CD4-positive, alpha-beta memory T cell (primary cell): ENCODE measurements around the gene HIF1A. TPM values are rescaled to one million over a fixed set of nuclear protein-coding genes. Genes with fewer than 3 reads are reported as not detected.
"Not testable (repeated sequence)": the region's sequence is repeated elsewhere in the genome, so short reads cannot be mapped to it uniquely, and the experiment has no call there.

ENCODE experiments used
- CTCF ChIA-PET: fragments of 350-600 bp; sonication (Branson Sonifier 250); formaldehyde crosslinking; loops from one replicate; lab custom pipeline; 2021; ENCODE audit warnings: inconsistent platforms; ENCODE audit not compliant: partially characterized antibody; lab: Charles Lee
- POLR2A ChIA-PET: fragments of 350-600 bp; sonication (Branson Sonifier 250); formaldehyde crosslinking; loops from one replicate; lab custom pipeline; 2021; ENCODE audit not compliant: partially characterized antibody; lab: Charles Lee
- DNase-seq, 5 donors: peaks; one replicate each; pipeline versions ENCODE4 v3.0.0 to v3.0.0-alpha.2; 2020 to 2022; ENCODE audit warnings: mixed read lengths in 1 of 5
- H3K27ac ChIP-seq: one replicate; pipeline ENCODE4 v1.7.0; 2013; ENCODE audit warnings: low read depth, low read length
- H3K27me3 ChIP-seq: 2 replicates; pipeline ENCODE4 v1.7.0; 2013; ENCODE audit warnings: mild to moderate bottlenecking, low read length, moderate library complexity; ENCODE audit not compliant: insufficient read depth
- H3K36me3 ChIP-seq: 2 replicates; pipeline ENCODE4 v1.7.0; 2013; ENCODE audit warnings: mild to moderate bottlenecking, low read length, moderate library complexity; ENCODE audit not compliant: insufficient read depth
- H3K4me1 ChIP-seq: 2 replicates; pipeline ENCODE4 v1.7.0; 2013; ENCODE audit warnings: mild to moderate bottlenecking, low read length, moderate library complexity; ENCODE audit not compliant: insufficient read depth
- H3K4me3 ChIP-seq, 2 donors: one replicate each; pipeline ENCODE4 v1.7.0; 2013; ENCODE audit warnings: low read length in 2 of 2, mild to moderate bottlenecking in 1 of 2
- H3K9me3 ChIP-seq, 2 donors: one replicate each; pipeline ENCODE4 v1.7.0; 2013; ENCODE audit warnings: low read length in 2 of 2, control low read depth in 1 of 2; ENCODE audit not compliant: control insufficient read depth in 1 of 2
- H3K27ac Mint-ChIP-seq, 7 donors: one replicate each; pipeline ENCODE4 v1.8.0; 2020 to 2021; ENCODE audit warnings: mixed read lengths in 7 of 7, mild to moderate bottlenecking in 6 of 7, inconsistent platforms in 3 of 7, moderate library complexity in 3 of 7
- H3K27me3 Mint-ChIP-seq, 2 donors: one replicate each; pipeline ENCODE4 v1.8.0; 2020 to 2021; ENCODE audit warnings: mixed read lengths in 2 of 2
- H3K36me3 Mint-ChIP-seq, 2 donors: one replicate each; pipeline ENCODE4 v1.8.0; 2020 to 2021; ENCODE audit warnings: mixed read lengths in 2 of 2, inconsistent platforms in 1 of 2, mild to moderate bottlenecking in 1 of 2
- H3K4me1 Mint-ChIP-seq, 4 donors: one replicate each; pipeline ENCODE4 v1.8.0; 2020 to 2021; ENCODE audit warnings: mixed read lengths in 4 of 4, mild to moderate bottlenecking in 1 of 4
- H3K4me3 Mint-ChIP-seq, 8 donors: one replicate each; pipeline ENCODE4 v1.8.0; 2020 to 2021; ENCODE audit warnings: mixed read lengths in 8 of 8, mild to moderate bottlenecking in 7 of 8, moderate library complexity in 6 of 8, inconsistent platforms in 3 of 8
- H3K9me3 Mint-ChIP-seq, 8 donors: one replicate each; pipeline ENCODE4 v1.8.0; 2020 to 2021; ENCODE audit warnings: mixed read lengths in 8 of 8, mild to moderate bottlenecking in 5 of 8, inconsistent platforms in 3 of 8, moderate library complexity in 1 of 8
- intact Hi-C: fragments of 100-400 bp; cut with micrococcal nuclease; formaldehyde crosslinking; loops from one replicate; pipeline ENCODE4 v1.15.1; 2023
- polyA plus RNA-seq, 2 donors: library from polyadenylated mRNA; unstranded; fragments of 300-500 nt; fragmentation: Illumina TruSeq; gene quantifications; one replicate each; pipeline ENCODE4 v1.2.3, GENCODE V29; 2021
- total RNA-seq, 2 experiments: library from RNA; stranded (reverse); gene quantifications; one replicate each; pipeline ENCODE4 v1.2.3, GENCODE V29; 2021

HIF1A gene
- total and polyA plus RNA-seq, 4 experiments from 2014 or later: 82.5 to 87.1 (median 84.2) TPM

DNA sequence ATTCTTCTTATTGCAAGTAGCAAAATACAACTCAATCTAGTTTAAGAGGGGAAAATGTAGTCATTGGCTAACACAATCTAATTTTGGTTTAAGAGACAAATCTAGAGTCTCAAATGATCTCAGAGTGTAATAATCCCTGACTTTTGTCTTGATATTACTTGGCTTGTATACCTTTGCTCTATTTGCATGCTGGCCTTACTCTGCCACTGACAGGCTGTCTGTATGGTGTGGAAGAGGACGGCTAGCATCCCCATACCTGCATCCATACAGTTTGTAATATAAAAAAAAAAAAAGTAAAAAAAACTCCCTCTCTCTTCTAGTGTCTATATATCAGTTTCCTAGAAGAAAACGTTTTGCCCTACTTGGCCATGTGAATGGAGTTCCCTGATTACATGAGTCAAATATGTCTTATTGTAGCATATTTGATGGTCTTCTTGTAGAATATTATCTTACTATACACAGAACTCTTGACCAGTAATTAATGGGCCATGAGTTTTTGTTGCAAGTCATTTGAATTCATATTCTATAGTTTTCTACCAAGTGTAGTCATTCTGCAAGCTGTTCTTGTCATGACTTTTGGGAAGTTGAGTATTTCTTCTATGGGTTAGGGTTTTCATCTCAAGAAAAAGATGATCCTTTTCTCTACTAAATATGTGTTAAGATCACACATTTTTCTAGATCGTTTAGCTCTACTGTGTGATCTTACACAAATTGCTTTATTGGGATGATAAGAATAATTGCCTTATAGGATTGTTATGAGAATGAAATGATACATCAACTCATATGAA is 8.2 kb downstream of the HIF1A start:
- Mint-ChIP-seq H3K36me3 (peaks cover 4 to 5% of the 10 kb centered on the region in 2 donors), H3K4me3 (peak overlapping the region in 6 of 8 donors; percentile 10 to 66 (median 48)), H3K9me3 (peaks cover 0 to under 1% (median 0%) of the 10 kb centered on the region in 8 donors), H3K27me3 (no peaks in the 10 kb centered on the region), H3K4me1 (peaks cover 54 to 78% (median 64%) of the 10 kb centered on the region in 4 donors), H3K27ac (peak overlapping the region in 2 of 7 donors; percentile 29 to 74)
- DNase-seq: no peak
- intact Hi-C loops: no loop called here
- no peaks in the 10 kb centered on the region for H3K9me3 ChIP-seq
- POLR2A ChIA-PET: interaction anchor here (1.0 to 1.4 kb wide), 2 partner anchors 16 to 59 kb away, joined by 3 to 5 read pairs; partner anchors contain the start of gene SNAPC1
- H3K27ac ChIP-seq: no peak overlapping the region
- H3K27me3 ChIP-seq: no peaks in the 10 kb centered on the region
- H3K4me1 ChIP-seq: peaks cover 79% of the 10 kb centered on the region
- CTCF ChIA-PET: interaction anchor here (0.6 kb wide), 1 partner anchor 26 kb away, joined by 4 read pairs; no protein-coding TSS in a partner anchor
- H3K36me3 ChIP-seq: no peaks in the 10 kb centered on the region
- H3K4me3 ChIP-seq: no peak overlapping the region

DNA sequence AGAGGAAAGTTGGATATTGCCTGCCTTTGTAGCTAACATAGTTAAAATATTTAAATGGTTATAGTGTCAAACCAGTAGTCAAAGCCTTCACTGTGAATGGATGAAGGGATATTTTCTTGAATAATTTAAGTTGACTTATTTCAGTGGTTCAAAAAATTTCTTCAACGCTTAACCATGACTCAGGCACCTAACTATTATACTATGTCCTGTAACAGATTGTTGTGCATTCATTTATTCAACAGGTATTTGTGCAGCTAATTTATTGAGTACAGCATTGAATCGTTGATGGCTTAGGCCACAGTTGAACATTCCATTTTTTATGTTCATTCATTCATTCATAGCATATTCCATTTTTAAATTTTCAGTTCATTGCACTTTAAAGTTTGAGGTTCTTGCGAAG is 9.2 kb downstream of the HIF1A start:
- peak overlapping the region in 2 of 8 donors; percentile 3 to 10 for H3K4me3 Mint-ChIP-seq
- H3K4me1 Mint-ChIP-seq: peaks cover 52 to 78% (median 63%) of the 10 kb centered on the region in 4 donors

DNA sequence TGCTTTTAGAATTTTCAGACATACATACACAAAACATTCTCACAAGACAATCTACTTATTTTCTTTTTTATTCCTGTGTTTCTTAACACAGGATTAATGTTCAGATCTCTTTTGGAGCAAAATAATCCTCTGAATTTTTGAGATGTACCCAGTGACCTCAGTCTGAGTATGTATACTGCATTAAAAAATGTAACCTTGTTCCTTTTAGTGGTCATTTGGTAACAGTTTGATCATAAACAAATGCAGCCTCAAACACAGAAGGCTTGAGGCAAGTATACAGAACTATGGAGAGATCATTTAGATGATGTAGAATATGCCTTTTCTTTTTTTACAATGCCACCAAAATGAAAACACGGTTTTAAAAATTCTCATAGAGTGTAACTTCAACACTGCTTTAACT is 9.7 kb downstream of the HIF1A start:
- H3K36me3 Mint-ChIP-seq: peaks cover 3 to 5% of the 10 kb centered on the region in 2 donors
- peak overlapping the region in 3 of 7 donors; percentile 23 to 74 (median 46) for H3K27ac Mint-ChIP-seq
- intact Hi-C loops: loop anchor here (1.0 kb wide), 1 partner anchor 10 kb away; the partner anchor contains the start of gene HIF1A
- Histone ChIP-seq H3K9me3 (no peaks in the 10 kb centered on the region), H3K27me3 (no peaks in the 10 kb centered on the region), H3K4me3 (no peak overlapping the region), H3K27ac (no peak overlapping the region), H3K4me1 (peaks cover 78% of the 10 kb centered on the region), H3K36me3 (no peaks in the 10 kb centered on the region)
- H3K27me3 Mint-ChIP-seq: no peaks in the 10 kb centered on the region
- H3K4me1 Mint-ChIP-seq: peaks cover 55 to 81% (median 64%) of the 10 kb centered on the region in 4 donors
- H3K9me3 Mint-ChIP-seq: peaks cover 0 to 4% (median 0%) of the 10 kb centered on the region in 8 donors
- CTCF ChIA-PET: interaction anchor here (1.9 kb wide), 1 partner anchor 8 kb away, joined by 4 read pairs; no protein-coding TSS in a partner anchor
- DNase-seq: no peak
- peak overlapping the region in 2 of 8 donors; percentile 10 to 16 for H3K4me3 Mint-ChIP-seq
- POLR2A ChIA-PET: interaction anchor here (2.7 kb wide), 1 partner anchor 10 kb away, joined by 13 read pairs; the partner anchor contains the start of gene HIF1A

More for the DNA sequence above, 9.2 kb downstream of the HIF1A start:
- H3K4me1 ChIP-seq: peaks cover 78% of the 10 kb centered on the region
- no peak for DNase-seq
- Mint-ChIP-seq H3K9me3 (peaks cover 0 to 4% (median 0%) of the 10 kb centered on the region in 8 donors), H3K27me3 (no peaks in the 10 kb centered on the region), H3K36me3 (peaks cover 3 to 5% of the 10 kb centered on the region in 2 donors), H3K27ac (peak overlapping the region in 4 of 7 donors; percentile 23 to 74 (median 30))
- H3K36me3 ChIP-seq: no peaks in the 10 kb centered on the region
- POLR2A ChIA-PET: interaction anchor here (1.0 to 2.7 kb wide), 3 partner anchors 10 to 58 kb away, joined by 3 to 13 read pairs (median 5); partner anchors contain the start of genes HIF1A and SNAPC1
- intact Hi-C loops: no loop called here
- no peaks in the 10 kb centered on the region for H3K27me3 ChIP-seq
- no peak overlapping the region for H3K27ac ChIP-seq
- CTCF ChIA-PET: no interaction called here
- no peak overlapping the region for H3K4me3 ChIP-seq
- no peaks in the 10 kb centered on the region for H3K9me3 ChIP-seq

DNA sequence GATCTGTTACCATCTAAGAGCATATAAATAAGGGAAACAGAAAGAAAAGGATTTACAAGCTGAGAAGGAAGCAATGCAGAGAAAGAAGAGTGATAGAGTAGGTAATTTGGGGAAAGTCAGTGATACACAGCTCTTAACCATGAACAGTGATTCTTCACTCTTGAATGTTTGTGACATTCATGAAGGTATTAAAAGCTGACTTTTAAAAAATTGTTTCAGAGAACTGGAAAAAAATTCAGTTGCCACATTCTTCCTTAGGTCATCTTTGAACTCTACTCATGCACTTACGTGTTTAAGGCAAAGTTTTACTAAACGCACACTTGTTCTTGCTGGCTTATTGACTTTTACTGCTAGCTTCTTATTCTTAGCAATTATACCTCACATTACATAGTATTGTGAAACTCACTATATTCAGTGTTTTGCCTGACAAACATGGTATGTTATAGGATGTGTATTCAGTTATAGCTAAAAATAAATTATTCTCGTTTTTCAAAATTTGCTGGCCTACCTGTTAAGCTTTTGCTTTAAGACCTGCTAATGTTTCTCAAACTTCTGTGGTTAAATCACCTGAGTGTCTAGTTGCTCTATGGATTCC is 10.9 kb downstream of the HIF1A start:
- peaks cover 3 to 5% of the 10 kb centered on the region in 2 donors for H3K36me3 Mint-ChIP-seq
- H3K4me1 Mint-ChIP-seq: peaks cover 51 to 83% (median 64%) of the 10 kb centered on the region in 4 donors
- peak overlapping the region in 2 of 7 donors; percentile 5 to 10 for H3K27ac Mint-ChIP-seq
- POLR2A ChIA-PET: interaction anchor here (0.7 to 2.7 kb wide), 7 partner anchors 9 to 385 kb away, joined by 3 to 13 read pairs (median 5); partner anchors contain the start of genes HIF1A and PRKCH
- Histone ChIP-seq H3K36me3 (no peaks in the 10 kb centered on the region), H3K27ac (no peak overlapping the region), H3K4me3 (no peak overlapping the region), H3K4me1 (peaks cover 78% of the 10 kb centered on the region), H3K9me3 (no peaks in the 10 kb centered on the region), H3K27me3 (no peaks in the 10 kb centered on the region)
- no peak for DNase-seq
- peak overlapping the region in 2 of 8 donors; percentile 8 to 9 for H3K4me3 Mint-ChIP-seq
- intact Hi-C loops: no loop called here
- no peaks in the 10 kb centered on the region for H3K27me3 Mint-ChIP-seq
- CTCF ChIA-PET: interaction anchor here (1.0 to 1.9 kb wide), 3 partner anchors 9 to 52 kb away, joined by 3 to 4 read pairs (median 3); no protein-coding TSS in a partner anchor
- peaks cover 0 to 4% (median 0%) of the 10 kb centered on the region in 8 donors for H3K9me3 Mint-ChIP-seq

DNA sequence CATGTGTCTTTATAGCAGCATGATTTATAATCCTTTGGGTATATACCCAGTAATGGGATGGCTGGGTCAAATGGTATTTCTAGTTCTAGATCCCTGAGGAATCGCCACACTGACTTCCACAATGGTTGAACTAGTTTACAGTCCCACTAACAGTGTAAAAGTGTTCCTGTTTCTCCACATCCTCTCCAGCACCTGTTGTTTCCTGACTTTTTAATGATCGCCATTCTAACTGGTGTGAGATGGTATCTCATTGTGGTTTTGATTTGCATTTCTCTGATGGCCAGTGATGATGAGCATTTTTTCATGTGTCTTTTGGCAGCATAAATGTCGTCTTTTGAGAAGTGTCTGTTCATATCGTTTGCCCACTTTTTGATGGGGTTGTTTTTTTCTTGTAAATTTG is 12.5 kb downstream of the HIF1A start:
- CTCF ChIA-PET, H3K27me3 Mint-ChIP-seq, H3K36me3 Mint-ChIP-seq, H3K27me3 ChIP-seq, intact Hi-C loops, H3K4me3 ChIP-seq, H3K9me3 Mint-ChIP-seq, H3K27ac ChIP-seq, H3K4me3 Mint-ChIP-seq, DNase-seq, H3K36me3 ChIP-seq, H3K9me3 ChIP-seq: not testable (repeated sequence)
- peak overlapping the region in 1 of 7 donors; percentile 15 for H3K27ac Mint-ChIP-seq
- peaks cover 60 to 87% (median 71%) of the 10 kb centered on the region in 4 donors for H3K4me1 Mint-ChIP-seq
- peaks cover 81% of the 10 kb centered on the region for H3K4me1 ChIP-seq
- POLR2A ChIA-PET: interaction anchor here (4.3 kb wide), 1 partner anchor 10 kb away, joined by 11 read pairs; no protein-coding TSS in a partner anchor

DNA sequence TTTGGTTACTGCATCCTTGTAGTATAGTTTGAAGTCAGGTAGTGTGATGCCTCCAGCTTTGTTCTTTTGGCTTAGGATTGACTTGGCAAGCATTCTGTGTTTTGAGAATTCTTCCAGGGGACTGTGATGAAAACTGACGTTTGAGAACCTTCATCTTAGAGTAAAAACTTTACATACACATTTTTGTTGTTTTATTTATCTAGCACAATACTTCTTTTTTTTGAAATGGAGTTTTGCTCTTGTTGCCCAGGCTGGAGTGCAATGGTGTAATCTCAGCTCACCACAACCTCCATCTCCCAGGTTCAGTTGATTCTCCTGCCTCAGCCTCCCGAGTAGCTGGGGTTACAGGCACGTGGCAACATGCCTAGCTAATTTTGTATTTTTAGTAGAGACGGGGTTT is 13.4 kb downstream of the HIF1A start:
- intact Hi-C loops, DNase-seq, H3K27ac ChIP-seq, H3K36me3 Mint-ChIP-seq, H3K9me3 Mint-ChIP-seq, H3K27me3 ChIP-seq, H3K27me3 Mint-ChIP-seq, H3K36me3 ChIP-seq, H3K9me3 ChIP-seq, H3K4me3 ChIP-seq: not testable (repeated sequence)
- Mint-ChIP-seq H3K4me1 (peaks cover 61 to 87% (median 71%) of the 10 kb centered on the region in 4 donors), H3K4me3 (peak overlapping the region in 4 of 8 donors; percentile 28 to 40 (median 36)), H3K27ac (peak overlapping the region in 4 of 7 donors; percentile 9 to 63 (median 42))
- POLR2A ChIA-PET: interaction anchor here (4.3 kb wide), 1 partner anchor 11 kb away, joined by 11 read pairs; no protein-coding TSS in a partner anchor
- H3K4me1 ChIP-seq: peaks cover 81% of the 10 kb centered on the region
- CTCF ChIA-PET: interaction anchor here (1.2 kb wide), 1 partner anchor 233 kb away, joined by 3 read pairs; no protein-coding TSS in a partner anchor
